Measurements from ENCODE around the gene C10orf53. TPM values are rescaled to one million over a fixed set of nuclear protein-coding genes. Genes with fewer than 3 reads are reported as not detected.

The C10orf53 gene
- total and polyA plus RNA-seq, 12 donors = not detected

GRCh38 chr10:49694466-49694865 is 15.0 kb downstream of the C10orf53 start:
- H3K4me1 ChIP-seq = no peaks in the 10 kb centered on the region
- ATAC-seq = no peak
- DNase-seq = no peak
- H3K36me3 ChIP-seq = no peaks in the 10 kb centered on the region
- H3K4me3 ChIP-seq = no peak overlapping the region
- TF ChIP-seq CTCF (IDR thresholded peaks at IDR 0.05) = no peak
- WGBS, 2 donors = 74 to 85% methylated on average over 6 of the region's 6 CpGs
- peaks cover 0 to 3% (median 0%) of the 10 kb centered on the region in 11 donors for H3K9me3 ChIP-seq
- intact Hi-C loops (cut with DNase I) = no loop called here
- H3K27ac ChIP-seq = no peak overlapping the region
- peaks cover 0 to 67% (median 39%) of the 10 kb centered on the region in 7 donors for H3K27me3 ChIP-seq

DNA sequence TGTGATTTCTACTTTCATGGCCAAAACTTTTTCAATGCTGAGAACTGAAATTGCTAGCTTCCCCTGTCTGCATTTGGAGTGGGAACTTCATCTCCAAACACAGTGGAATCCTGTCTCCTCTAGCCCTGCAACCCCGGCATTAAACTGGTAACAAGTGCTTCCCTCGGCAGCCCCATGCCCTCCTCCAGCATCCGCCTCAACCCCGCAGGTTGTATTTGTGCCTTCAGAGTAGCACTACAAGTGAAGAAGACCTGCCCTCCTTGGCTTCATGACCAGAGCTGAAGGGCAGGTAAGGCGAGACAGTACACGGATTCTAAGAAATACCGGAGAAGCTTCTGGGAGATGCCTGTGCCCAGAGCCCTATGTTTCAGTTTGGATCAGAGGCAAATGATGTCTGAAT is 16.9 kb downstream of the C10orf53 start:
- no peak for TF ChIP-seq CTCF (IDR thresholded peaks at IDR 0.05)
- Histone ChIP-seq H3K36me3 (no peaks in the 10 kb centered on the region), H3K27me3 (peaks cover 0 to 50% (median 25%) of the 10 kb centered on the region in 7 donors), H3K4me3 (no peak overlapping the region), H3K9me3 (peaks cover 0 to 3% (median 0%) of the 10 kb centered on the region in 11 donors), H3K27ac (no peak overlapping the region), H3K4me1 (no peaks in the 10 kb centered on the region)
- DNase-seq (no peak), ATAC-seq (no peak)
- intact Hi-C loops (cut with DNase I) = no loop called here
- 77 to 81% methylated on average over 7 of the region's 7 CpGs for WGBS, 2 donors

DNA sequence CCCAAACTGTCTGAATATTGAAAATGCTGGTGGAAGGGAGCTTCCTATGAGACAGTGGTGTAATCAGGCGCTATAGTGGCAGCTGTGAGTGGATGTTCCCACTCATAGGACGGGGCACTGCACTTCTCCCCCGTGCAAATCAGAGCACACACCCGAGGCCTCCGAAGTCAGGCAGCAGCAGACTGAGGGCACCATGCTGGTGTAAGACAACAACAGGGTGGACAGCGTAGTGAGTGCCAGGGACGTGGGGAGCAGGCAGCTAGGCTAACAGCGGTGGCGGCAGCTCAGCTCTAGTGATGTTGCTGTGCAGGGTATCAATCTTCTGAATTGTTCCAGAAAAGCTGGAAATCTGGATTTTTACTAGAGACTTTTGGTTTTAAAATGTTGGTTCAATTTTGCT is 19.2 kb downstream of the C10orf53 start:
- 64 to 69% methylated on average over 9 of the region's 9 CpGs for WGBS, 2 donors
- no peaks in the 10 kb centered on the region for H3K4me1 ChIP-seq
- intact Hi-C loops (cut with DNase I) = no loop called here
- peaks cover 0 to 36% (median 15%) of the 10 kb centered on the region in 7 donors for H3K27me3 ChIP-seq
- no peak overlapping the region for H3K4me3 ChIP-seq
- DNase-seq (no peak), ATAC-seq (no peak)
- no peaks in the 10 kb centered on the region for H3K36me3 ChIP-seq
- H3K9me3 ChIP-seq = no peaks in the 10 kb centered on the region
- H3K27ac ChIP-seq = no peak overlapping the region
- no peak for TF ChIP-seq CTCF (IDR thresholded peaks at IDR 0.05)

GRCh38 chr10:49700211-49700610 is 20.8 kb downstream of the C10orf53 start:
- peaks cover 0 to 25% (median 7%) of the 10 kb centered on the region in 7 donors for H3K27me3 ChIP-seq
- WGBS, 2 donors = 76 to 83% methylated on average over 3 of the region's 3 CpGs
- ATAC-seq = no peak
- H3K4me3 ChIP-seq = no peak overlapping the region
- H3K27ac ChIP-seq = no peak overlapping the region
- no peak for DNase-seq
- no peaks in the 10 kb centered on the region for H3K4me1 ChIP-seq
- peaks cover 0 to 9% (median 0%) of the 10 kb centered on the region in 11 donors for H3K9me3 ChIP-seq
- no peaks in the 10 kb centered on the region for H3K36me3 ChIP-seq
- TF ChIP-seq CTCF (IDR thresholded peaks at IDR 0.05) = no peak
- intact Hi-C loops (cut with DNase I) = no loop called here
